Activated naive CD8-positive, alpha-beta T cell treated with anti-CD3 and anti-CD28 coated beads, Interleukin-2, amount 50 U/mL, for 24 hours (primary cell): ENCODE results near the gene DIDO1.
A peak's percentile ranks its signal among the peaks of the same experiment; 100 is the strongest.

Experiments used
- ATAC-seq: fragments of 150-1000 bp; cut with Tn5 transposase; one replicate; pipeline ENCODE4 v1.10.0; 2021
- DNase-seq: peaks from one replicate; pipeline ENCODE4 v3.0.0; 2021
- H3K27ac Mint-ChIP-seq: one replicate; pipeline ENCODE4 v1.8.0; 2021; ENCODE audit warnings: mild to moderate bottlenecking, mixed read lengths
- H3K27me3 Mint-ChIP-seq: one replicate; pipeline ENCODE4 v1.8.0; 2021; ENCODE audit warnings: mixed read lengths
- H3K36me3 Mint-ChIP-seq: one replicate; pipeline ENCODE4 v1.8.0; 2021; ENCODE audit warnings: low read depth, mixed read lengths
- H3K4me1 Mint-ChIP-seq: one replicate; pipeline ENCODE4 v1.8.0; 2021; ENCODE audit warnings: mixed read lengths
- H3K4me3 Mint-ChIP-seq: one replicate; pipeline ENCODE4 v1.8.0; 2021; ENCODE audit warnings: mild to moderate bottlenecking, moderate library complexity, mixed read lengths
- H3K9me3 Mint-ChIP-seq: one replicate; pipeline ENCODE4 v1.8.0; 2021; ENCODE audit warnings: mixed read lengths

The DIDO1 gene

GRCh38 chr20:62926229-62927127 lies at the start of gene DIDO1:
DIDO1 (minus strand) TSS chr20:62926505.
- peaks cover 14% of the 10 kb centered on the region for H3K36me3 Mint-ChIP-seq
- peaks cover 76% of the 10 kb centered on the region for H3K4me1 Mint-ChIP-seq
- peak within 1 kb of the TSS; percentile 87 for H3K4me3 Mint-ChIP-seq
- ATAC-seq (peak; percentile 79), DNase-seq (peak; percentile 93)
- no peaks in the 10 kb centered on the region for H3K9me3 Mint-ChIP-seq
- peak within 1 kb of the TSS; percentile 86 for H3K27ac Mint-ChIP-seq
- no peaks in the 10 kb centered on the region for H3K27me3 Mint-ChIP-seq

- Mint-ChIP-seq H3K27ac (no peak overlapping the region), H3K9me3 (no peaks in the 10 kb centered on the region), H3K36me3 (no peaks in the 10 kb centered on the region), H3K4me3 (no peak overlapping the region), H3K4me1 (peaks cover 42% of the 10 kb centered on the region), H3K27me3 (peaks cover 52% of the 10 kb centered on the region)
- DNase-seq (no peak), ATAC-seq (no peak)
Measured at GRCh38 chr20:62975251-62975760, 49.0 kb upstream of the DIDO1 start.

- H3K27me3 Mint-ChIP-seq, result peaks cover 36% of the 10 kb centered on the region
Measured at GRCh38 chr20:62972845-62973745, 46.8 kb upstream of the DIDO1 start.

GRCh38 chr20:62971950-62972844 lies 45.9 kb upstream of the DIDO1 start:
- ATAC-seq, result peak; percentile 91
- H3K4me3 Mint-ChIP-seq, result peak overlapping the region; percentile 55

More at GRCh38 chr20:62972845-62973745, 46.8 kb upstream of the DIDO1 start:
- no peak overlapping the region for H3K27ac Mint-ChIP-seq
- H3K4me3 Mint-ChIP-seq, result no peak overlapping the region
- ATAC-seq (no peak), DNase-seq (no peak)
- no peaks in the 10 kb centered on the region for H3K9me3 Mint-ChIP-seq
- H3K4me1 Mint-ChIP-seq, result peaks cover 27% of the 10 kb centered on the region
- H3K36me3 Mint-ChIP-seq, result no peaks in the 10 kb centered on the region

GRCh38 chr20:62971211-62971949 lies 45.1 kb upstream of the DIDO1 start:
- no peaks in the 10 kb centered on the region for H3K9me3 Mint-ChIP-seq
- no peak for DNase-seq
- H3K27me3 Mint-ChIP-seq, result peaks cover 36% of the 10 kb centered on the region
- no peak overlapping the region for H3K4me3 Mint-ChIP-seq
- H3K4me1 Mint-ChIP-seq, result peaks cover 18% of the 10 kb centered on the region
- peak overlapping the region; percentile 40 for H3K27ac Mint-ChIP-seq
- H3K36me3 Mint-ChIP-seq, result no peaks in the 10 kb centered on the region
- ATAC-seq, result no peak

More at GRCh38 chr20:62971950-62972844, 45.9 kb upstream of the DIDO1 start:
- Mint-ChIP-seq H3K27me3 (peaks cover 36% of the 10 kb centered on the region), H3K4me1 (peaks cover 20% of the 10 kb centered on the region), H3K9me3 (no peaks in the 10 kb centered on the region), H3K27ac (peak overlapping the region; percentile 40), H3K36me3 (no peaks in the 10 kb centered on the region)
- peak; percentile 93 for DNase-seq

GRCh38 chr20:62970307-62971210 lies 44.3 kb upstream of the DIDO1 start:
- Mint-ChIP-seq H3K9me3 (no peaks in the 10 kb centered on the region), H3K27ac (no peak overlapping the region), H3K36me3 (peaks cover 2% of the 10 kb centered on the region), H3K4me3 (no peak overlapping the region), H3K27me3 (peaks cover 34% of the 10 kb centered on the region), H3K4me1 (peaks cover 14% of the 10 kb centered on the region)
- ATAC-seq (no peak), DNase-seq (no peak)

- peaks cover 32% of the 10 kb centered on the region for H3K27me3 Mint-ChIP-seq
- H3K9me3 Mint-ChIP-seq, result no peaks in the 10 kb centered on the region
- H3K36me3 Mint-ChIP-seq, result peaks cover 2% of the 10 kb centered on the region
- ATAC-seq, result no peak
- no peak for DNase-seq
- no peak overlapping the region for H3K27ac Mint-ChIP-seq
- peaks cover 14% of the 10 kb centered on the region for H3K4me1 Mint-ChIP-seq
- H3K4me3 Mint-ChIP-seq, result no peak overlapping the region
Measured at GRCh38 chr20:62969939-62970306, 43.6 kb upstream of the DIDO1 start.

- Mint-ChIP-seq H3K36me3 (peaks cover 2% of the 10 kb centered on the region), H3K4me1 (peaks cover 14% of the 10 kb centered on the region), H3K27ac (no peak overlapping the region), H3K27me3 (peaks cover 25% of the 10 kb centered on the region), H3K9me3 (no peaks in the 10 kb centered on the region), H3K4me3 (no peak overlapping the region)
- DNase-seq, result no peak
- ATAC-seq, result no peak
Measured at GRCh38 chr20:62969179-62969760, 43.0 kb upstream of the DIDO1 start.

- H3K9me3 Mint-ChIP-seq, result no peaks in the 10 kb centered on the region
- no peak overlapping the region for H3K27ac Mint-ChIP-seq
- peaks cover 14% of the 10 kb centered on the region for H3K4me1 Mint-ChIP-seq
- peaks cover 2% of the 10 kb centered on the region for H3K36me3 Mint-ChIP-seq
- peaks cover 18% of the 10 kb centered on the region for H3K27me3 Mint-ChIP-seq
- ATAC-seq (no peak), DNase-seq (no peak)
- no peak overlapping the region for H3K4me3 Mint-ChIP-seq
Measured at GRCh38 chr20:62968378-62969178, 42.3 kb upstream of the DIDO1 start.

GRCh38 chr20:62967628-62968351 lies 41.5 kb upstream of the DIDO1 start:
- Mint-ChIP-seq H3K9me3 (no peaks in the 10 kb centered on the region), H3K36me3 (peaks cover 2% of the 10 kb centered on the region), H3K27ac (no peak overlapping the region), H3K27me3 (peaks cover 13% of the 10 kb centered on the region), H3K4me1 (peaks cover 11% of the 10 kb centered on the region), H3K4me3 (no peak overlapping the region)
- DNase-seq, result no peak
- no peak for ATAC-seq

GRCh38 chr20:62967149-62967501 lies 40.8 kb upstream of the DIDO1 start:
- H3K36me3 Mint-ChIP-seq, result peaks cover 2% of the 10 kb centered on the region
- ATAC-seq, result no peak
- peaks cover 7% of the 10 kb centered on the region for H3K4me1 Mint-ChIP-seq
- H3K4me3 Mint-ChIP-seq, result no peak overlapping the region
- no peak overlapping the region for H3K27ac Mint-ChIP-seq
- no peaks in the 10 kb centered on the region for H3K9me3 Mint-ChIP-seq
- DNase-seq, result no peak
- peaks cover 9% of the 10 kb centered on the region for H3K27me3 Mint-ChIP-seq
